ENCODE results near the gene TBC1D32. TPM values are rescaled to one million over a fixed set of nuclear protein-coding genes. Genes with fewer than 3 reads are reported as not detected.

Gene TBC1D32
- polyA plus RNA-seq, 1 donor (not counting 4 experiments of a cell fraction or from before 2014, with no cell fraction given), result 6.7 TPM

- Histone ChIP-seq H3K9me3 (ENCODE audit: control insufficient read depth, low read depth, low read length) (no peaks in the 10 kb centered on the region), H3K4me2 (ENCODE audit: control insufficient read depth, extremely low read depth, insufficient read depth, low read depth, low read length) (no peak overlapping the region), H3K4me3 (ENCODE audit: control insufficient read depth in 2 of 3, extremely low read depth in 1 of 3, insufficient read depth in 2 of 3, low read depth in 1 of 3, low read length in 3 of 3) (no peak overlapping the region), H4K20me1 (ENCODE audit: control insufficient read depth, extremely low read depth, insufficient read depth, low read length) (no peaks in the 10 kb centered on the region), H3K9me1 (ENCODE audit: control insufficient read depth, extremely low read depth, insufficient read depth, low read length) (no peaks in the 10 kb centered on the region), H3K4me1 (ENCODE audit: control insufficient read depth, extremely low read depth, insufficient read depth, low read length) (no peaks in the 10 kb centered on the region), H3K27ac (ENCODE audit: control insufficient read depth, insufficient read depth, low read length) (no peak overlapping the region), H3K9ac (ENCODE audit: control insufficient read depth, extremely low read depth, insufficient read depth, low read length) (no peak overlapping the region), H2AFZ (ENCODE audit: control insufficient read depth, low read length) (no peak overlapping the region), H3K27me3 (ENCODE audit: control insufficient read depth, extremely low read depth, insufficient read depth, low read length) (no peaks in the 10 kb centered on the region), H3K79me2 (ENCODE audit: control insufficient read depth, insufficient read depth, low read length) (no peaks in the 10 kb centered on the region), H3K36me3 (ENCODE audit: control insufficient read depth in 2 of 2, extremely low read depth in 1 of 2, insufficient read depth in 2 of 2, low read length in 2 of 2) (no peaks in the 10 kb centered on the region)
- FAIRE-seq, result no peak
- dilution Hi-C loops (cut with MboI; ENCODE audit: extremely low pct_ligation_motif_present, low sequenced_read_pairs), result no loop called here
- no peak for DNase-seq (ENCODE audit: low read depth, low spot score)
- TF ChIP-seq CTCF (optimal IDR thresholded peaks at IDR 0.05 in 1 of 3, IDR thresholded peaks at IDR 0.05 in 1 of 3, conservative IDR thresholded peaks at IDR 0.05 in 1 of 3; ENCODE audit: extremely low read depth in 1 of 3, insufficient read depth in 2 of 3, low read length in 3 of 3), result no peak
- TF ChIP-seq EZH2 (IDR thresholded peaks at IDR 0.05; ENCODE audit: low read length), result no peak
These were observed 13.2 kb upstream of the TBC1D32 start for GRCh38 chr6:121347484-121347883.

- no peaks in the 10 kb centered on the region for H3K9me3 ChIP-seq (ENCODE audit: control insufficient read depth, low read depth, low read length)
- no peak overlapping the region for H3K4me2 ChIP-seq (ENCODE audit: control insufficient read depth, extremely low read depth, insufficient read depth, low read depth, low read length)
- FAIRE-seq (no peak), DNase-seq (ENCODE audit: low read depth, low spot score) (no peak)
- no peaks in the 10 kb centered on the region for H4K20me1 ChIP-seq (ENCODE audit: control insufficient read depth, extremely low read depth, insufficient read depth, low read length)
- no peaks in the 10 kb centered on the region for H3K27me3 ChIP-seq (ENCODE audit: control insufficient read depth, extremely low read depth, insufficient read depth, low read length)
- H3K9me1 ChIP-seq (ENCODE audit: control insufficient read depth, extremely low read depth, insufficient read depth, low read length), result no peaks in the 10 kb centered on the region
- H2AFZ ChIP-seq (ENCODE audit: control insufficient read depth, low read length), result no peak overlapping the region
- dilution Hi-C loops (cut with MboI; ENCODE audit: extremely low pct_ligation_motif_present, low sequenced_read_pairs), result no loop called here
- no peaks in the 10 kb centered on the region for H3K79me2 ChIP-seq (ENCODE audit: control insufficient read depth, insufficient read depth, low read length)
- no peak overlapping the region for H3K4me3 ChIP-seq (ENCODE audit: control insufficient read depth in 2 of 3, extremely low read depth in 1 of 3, insufficient read depth in 2 of 3, low read depth in 1 of 3, low read length in 3 of 3)
- H3K9ac ChIP-seq (ENCODE audit: control insufficient read depth, extremely low read depth, insufficient read depth, low read length), result no peak overlapping the region
- H3K27ac ChIP-seq (ENCODE audit: control insufficient read depth, insufficient read depth, low read length), result no peak overlapping the region
- H3K36me3 ChIP-seq (ENCODE audit: control insufficient read depth in 2 of 2, extremely low read depth in 1 of 2, insufficient read depth in 2 of 2, low read length in 2 of 2), result no peaks in the 10 kb centered on the region
- TF ChIP-seq EZH2 (IDR thresholded peaks at IDR 0.05; ENCODE audit: low read length) (no peak), CTCF (optimal IDR thresholded peaks at IDR 0.05 in 1 of 3, IDR thresholded peaks at IDR 0.05 in 1 of 3, conservative IDR thresholded peaks at IDR 0.05 in 1 of 3; ENCODE audit: extremely low read depth in 1 of 3, insufficient read depth in 2 of 3, low read length in 3 of 3) (no peak)
- no peaks in the 10 kb centered on the region for H3K4me1 ChIP-seq (ENCODE audit: control insufficient read depth, extremely low read depth, insufficient read depth, low read length)
These were observed 10.3 kb upstream of the TBC1D32 start for GRCh38 chr6:121344539-121344938.
